DOHH2 (cell line): ENCODE measurements around the gene CIAO3.
A peak's percentile ranks its signal among the peaks of the same experiment; 100 is the strongest.

Experiments
- H3F3A ChIP-seq: fragments of 200-600 bp; sonication (generic), shearing (Covaris generic); 2 replicates; pipeline ENCODE4 v1.6.0; 2016; ENCODE audit warnings: antibody characterized with exemption, mild to moderate bottlenecking; ENCODE audit not compliant: control insufficient read depth, insufficient read depth
- H3K27ac ChIP-seq: fragments of 200-600 bp; sonication (generic); 2 replicates; pipeline ENCODE4 v1.5.1; 2014; ENCODE audit warnings: low read depth, mild to moderate bottlenecking, low read length, moderate library complexity
- H3K27me3 ChIP-seq: fragments of 200-600 bp; sonication (generic); 2 replicates; pipeline ENCODE4 v1.6.1; 2014; ENCODE audit warnings: mild to moderate bottlenecking, low read length, mixed read lengths; ENCODE audit not compliant: control insufficient read depth
- H3K36me3 ChIP-seq: fragments of 200-600 bp; sonication (generic); 2 replicates; pipeline ENCODE4 v1.6.1; 2014; ENCODE audit warnings: mild to moderate bottlenecking, low read length, moderate library complexity, mixed read lengths; ENCODE audit not compliant: control insufficient read depth
- H3K4me1 ChIP-seq: fragments of 200-600 bp; sonication (generic); 2 replicates; pipeline ENCODE4 v1.6.1; 2014; ENCODE audit warnings: mild to moderate bottlenecking, low read length, mixed read lengths; ENCODE audit not compliant: control insufficient read depth
- H3K4me2 ChIP-seq: fragments of 200-600 bp; sonication (generic); 2 replicates; pipeline ENCODE4 v1.6.0; 2014; ENCODE audit warnings: mild to moderate bottlenecking, low read length, moderate library complexity
- H3K4me3 ChIP-seq: fragments of 200-600 bp; sonication (generic); 2 replicates; pipeline ENCODE4 v1.5.1; 2014; ENCODE audit warnings: mild to moderate bottlenecking, low read length, mixed read lengths
- H3K79me2 ChIP-seq: fragments of 200-600 bp; sonication (generic); 2 replicates; pipeline ENCODE4 v1.6.1; 2014; ENCODE audit warnings: mild to moderate bottlenecking, low read length, mixed read lengths; ENCODE audit not compliant: control insufficient read depth
- H3K9me2 ChIP-seq: fragments of 200-600 bp; sonication (generic); replicated peaks from 2 replicates; pipeline ENCODE4 v1.6.1; 2014; ENCODE audit warnings: mild to moderate bottlenecking, low read length, mixed read lengths; ENCODE audit not compliant: control insufficient read depth
- H3K9me3 ChIP-seq: fragments of 200-600 bp; sonication (generic); 2 replicates; pipeline ENCODE4 v1.6.1; 2014; ENCODE audit warnings: antibody characterized with exemption, low read length, mixed read lengths; ENCODE audit not compliant: control insufficient read depth, insufficient read depth
- H4K20me1 ChIP-seq: fragments of 200-600 bp; sonication (generic); 2 replicates; pipeline ENCODE4 v1.6.0; 2014; ENCODE audit warnings: low read depth, mild to moderate bottlenecking, antibody characterized with exemption, low read length, moderate library complexity; ENCODE audit not compliant: control insufficient read depth, insufficient read depth
- CTCF ChIP-seq: fragments of 200-600 bp; sonication (generic); IDR thresholded peaks from one replicate; pipeline ENCODE4 v1.5.1; 2014; ENCODE audit warnings: antibody characterized with exemption, mild to moderate bottlenecking, low read depth, low read length; ENCODE audit not compliant: poor library complexity, severe bottlenecking
- EZH2phosphoT487 ChIP-seq: fragments of 200-600 bp; sonication (generic); IDR thresholded peaks from 2 replicates; pipeline ENCODE4 v1.6.1; 2017; ENCODE audit warnings: borderline replicate concordance, mild to moderate bottlenecking, antibody characterized with exemption, low read length, moderate library complexity, mixed read lengths

The CIAO3 gene

GRCh38 chr16:735982-736453, 4.8 kb downstream of the CIAO3 start:
- Histone ChIP-seq H4K20me1 (no peaks in the 10 kb centered on the region), H3K27ac (peak overlapping the region; percentile 100), H3K79me2 (peaks cover 44% of the 10 kb centered on the region), H3K27me3 (no peaks in the 10 kb centered on the region), H3K9me3 (no peaks in the 10 kb centered on the region), H3K9me2 (no peaks in the 10 kb centered on the region), H3F3A (peaks cover 15% of the 10 kb centered on the region), H3K4me2 (peak overlapping the region; percentile 100), H3K36me3 (peaks cover 87% of the 10 kb centered on the region), H3K4me3 (peak overlapping the region; percentile 96), H3K4me1 (peaks cover 77% of the 10 kb centered on the region)
- TF ChIP-seq CTCF (no peak), EZH2phosphoT487 (no peak)

- Histone ChIP-seq H3K9me2 (no peaks in the 10 kb centered on the region), H3K4me3 (0 out of 2 replicates have a peak overlapping the region, but pooled peaks have one; percentile 96), H3K27me3 (no peaks in the 10 kb centered on the region), H3K4me1 (peaks cover 78% of the 10 kb centered on the region), H3K36me3 (peaks cover 90% of the 10 kb centered on the region), H4K20me1 (no peaks in the 10 kb centered on the region), H3K4me2 (peak overlapping the region; percentile 100), H3K79me2 (peaks cover 39% of the 10 kb centered on the region), H3F3A (peaks cover 15% of the 10 kb centered on the region), H3K9me3 (no peaks in the 10 kb centered on the region), H3K27ac (peak overlapping the region; percentile 100)
- TF ChIP-seq EZH2phosphoT487 (no peak), CTCF (no peak)
Measured at GRCh38 chr16:734981-735881, 5.6 kb downstream of the CIAO3 start.

- H3K4me2 ChIP-seq, result no peak overlapping the region; the same call in 1 of the 2 replicates
- H3K27ac ChIP-seq, result no peak overlapping the region
- H3K4me1 ChIP-seq, result peaks cover 72% of the 10 kb centered on the region
- H3K4me3 ChIP-seq, result no peak overlapping the region
- TF ChIP-seq EZH2phosphoT487 (no peak), CTCF (no peak)
- H3K36me3 ChIP-seq, result peaks cover 91% of the 10 kb centered on the region
- peaks cover 13% of the 10 kb centered on the region for H3F3A ChIP-seq
- H4K20me1 ChIP-seq, result no peaks in the 10 kb centered on the region
- H3K79me2 ChIP-seq, result peaks cover 31% of the 10 kb centered on the region
- H3K27me3 ChIP-seq, result no peaks in the 10 kb centered on the region
- H3K9me2 ChIP-seq, result no peaks in the 10 kb centered on the region
- H3K9me3 ChIP-seq, result no peaks in the 10 kb centered on the region
Measured at GRCh38 chr16:734208-734980, 6.4 kb downstream of the CIAO3 start.
